Brain microvascular endothelial cell (primary cell): ENCODE results near the gene RARA.

Source experiments
- DNase-seq: peaks from one replicate; pipeline ENCODE4 v3.0.0-alpha.2; 2020
- H3K27ac ChIP-seq: fragments of 250-450 bp; sonication (Bioruptor Pico); 2 replicates; pipeline ENCODE4 v1.5.1; 2020; ENCODE audit warnings: mild to moderate bottlenecking, moderate library complexity
- H3K27me3 ChIP-seq: fragments of 250-450 bp; sonication (Bioruptor Pico); replicated peaks from 2 replicates; pipeline ENCODE4 v1.5.1; 2020; ENCODE audit warnings: mild to moderate bottlenecking
- H3K36me3 ChIP-seq: fragments of 250-450 bp; sonication (Bioruptor Pico); replicated peaks from 2 replicates; pipeline ENCODE4 v1.5.1; 2020; ENCODE audit warnings: mild to moderate bottlenecking
- H3K4me3 ChIP-seq: 2 replicates; pipeline ENCODE4 v1.5.1; 2011; ENCODE audit warnings: low read depth, mild to moderate bottlenecking, control low read depth, low read length, moderate library complexity
- CTCF ChIP-seq: IDR thresholded peaks from 2 replicates; pipeline ENCODE4 v1.5.1; 2011; ENCODE audit warnings: low read depth, mild to moderate bottlenecking, moderate library complexity, low read length, control low read depth, inconsistent platforms; ENCODE audit errors: missing control alignments
- in situ Hi-C: cut with HindIII; loops from 2 replicates; pipeline ENCODE4 v1.10.0; 2017; ENCODE audit warnings: low sequenced_read_pairs, low pct_ligation_motif_present

RARA gene

GRCh38 chr17:40319651-40320540, 10.9 kb downstream of the RARA start:
- Histone ChIP-seq H3K36me3 (no peaks in the 10 kb centered on the region), H3K4me3 (peak overlapping the region; percentile 89), H3K27me3 (no peaks in the 10 kb centered on the region), H3K27ac (no peak overlapping the region)
- in situ Hi-C loops: loop anchor here (25.0 kb wide), 1 partner anchor 217 kb away; no protein-coding TSS in a partner anchor
- TF ChIP-seq CTCF: no peak
- no peak for DNase-seq

- peak overlapping the region; percentile 5 for H3K4me3 ChIP-seq
- no peaks in the 10 kb centered on the region for H3K36me3 ChIP-seq
- no peak for DNase-seq
- no peaks in the 10 kb centered on the region for H3K27me3 ChIP-seq
- TF ChIP-seq CTCF: no peak
- no peak overlapping the region for H3K27ac ChIP-seq
- in situ Hi-C loops: loop anchor here (25.0 kb wide), 1 partner anchor 216 kb away; no protein-coding TSS in a partner anchor
These were observed 12.0 kb downstream of the RARA start for GRCh38 chr17:40320756-40321523.

- Histone ChIP-seq H3K27me3 (no peaks in the 10 kb centered on the region), H3K36me3 (no peaks in the 10 kb centered on the region), H3K4me3 (no peak overlapping the region), H3K27ac (peak overlapping the region; percentile 92)
- no peak for TF ChIP-seq CTCF
- in situ Hi-C loops: loop anchor here (25.0 kb wide), 1 partner anchor 216 kb away; no protein-coding TSS in a partner anchor
- no peak for DNase-seq
These were observed 12.5 kb downstream of the RARA start for GRCh38 chr17:40321524-40321929.

- TF ChIP-seq CTCF: no peak
- Histone ChIP-seq H3K27ac (peak overlapping the region; percentile 92), H3K27me3 (no peaks in the 10 kb centered on the region), H3K36me3 (no peaks in the 10 kb centered on the region), H3K4me3 (peak overlapping the region; percentile 46)
- in situ Hi-C loops: loop anchor here (25.0 kb wide), 1 partner anchor 215 kb away; no protein-coding TSS in a partner anchor
- no peak for DNase-seq
These were observed 13.0 kb downstream of the RARA start for GRCh38 chr17:40321961-40322357.

GRCh38 chr17:40322358-40323315, 13.7 kb downstream of the RARA start:
- no peak for TF ChIP-seq CTCF
- peak; percentile 79 for DNase-seq
- in situ Hi-C loops: loop anchor here (25.0 kb wide), 1 partner anchor 215 kb away; no protein-coding TSS in a partner anchor

More at GRCh38 chr17:40322358-40323315, 13.7 kb downstream of the RARA start:
- H3K27me3 ChIP-seq: no peaks in the 10 kb centered on the region
- H3K36me3 ChIP-seq: no peaks in the 10 kb centered on the region
- peak overlapping the region; percentile 46 for H3K4me3 ChIP-seq
- peak overlapping the region; percentile 92 for H3K27ac ChIP-seq
